Stimulated activated CD4-positive, alpha-beta T cell treated with anti-CD3 and anti-CD28 coated beads, Interleukin-2, amount 100 ng/mL, for 48 hours (primary cell): ENCODE results near the gene PLAC8L1.
"Not testable (repeated sequence)": the region's sequence is repeated elsewhere in the genome, so short reads cannot be mapped to it uniquely, and the experiment has no call there.

Experiments used
- DNase-seq, 2 donors: peaks; one replicate each; pipeline ENCODE4 v3.0.0-alpha.2; 2020

PLAC8L1 gene, protein sequence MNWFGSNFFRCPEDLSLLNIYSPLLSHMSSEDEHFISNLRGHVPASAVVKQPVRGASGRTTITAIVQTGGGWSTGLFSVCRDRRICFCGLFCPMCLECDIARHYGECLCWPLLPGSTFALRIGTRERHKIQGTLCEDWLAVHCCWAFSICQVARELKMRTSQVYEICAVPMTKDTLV

GRCh38 chr5:146105477-146105876 is at the start of gene PLAC8L1:
Gene PLAC8L1 (minus strand): TSS chr5:146105577. CDS start chr5:146104311, 1,266 bp downstream.
- DNase-seq: no peak

- DNase-seq: no peak
These were observed 46.6 kb upstream of the PLAC8L1 start for GRCh38 chr5:146151970-146152369.

DNA sequence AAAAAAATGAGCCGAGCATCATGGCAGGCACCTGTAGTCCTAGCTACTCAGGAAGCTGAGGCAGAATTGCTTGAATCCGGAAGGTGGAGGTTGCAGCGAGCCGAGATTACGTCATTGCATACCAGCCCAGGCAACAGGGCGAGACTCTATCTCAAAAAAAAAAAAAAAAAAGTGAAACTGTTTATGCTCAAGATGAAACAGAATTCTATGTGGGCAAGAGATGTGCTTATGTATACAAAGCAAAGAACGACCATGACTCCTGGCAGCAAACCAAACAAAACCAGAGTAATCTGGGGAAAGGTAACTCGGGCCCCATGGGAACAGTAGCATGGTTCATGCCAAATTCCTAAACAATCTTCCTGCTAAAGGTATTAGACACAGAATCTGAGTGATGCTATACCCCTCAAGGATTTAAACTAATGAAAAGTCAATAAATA is 32.6 kb upstream of the PLAC8L1 start:
- no peak for DNase-seq

GRCh38 chr5:146130440-146131045 is 25.2 kb upstream of the PLAC8L1 start:
- DNase-seq: no peak

GRCh38 chr5:146126068-146126467 is 20.7 kb upstream of the PLAC8L1 start:
- no peak for DNase-seq

- DNase-seq: no peak
These were observed 19.2 kb upstream of the PLAC8L1 start for GRCh38 chr5:146124580-146124979.

- DNase-seq: not testable (repeated sequence)
These were observed 16.1 kb upstream of the PLAC8L1 start for GRCh38 chr5:146121451-146121850.

DNA sequence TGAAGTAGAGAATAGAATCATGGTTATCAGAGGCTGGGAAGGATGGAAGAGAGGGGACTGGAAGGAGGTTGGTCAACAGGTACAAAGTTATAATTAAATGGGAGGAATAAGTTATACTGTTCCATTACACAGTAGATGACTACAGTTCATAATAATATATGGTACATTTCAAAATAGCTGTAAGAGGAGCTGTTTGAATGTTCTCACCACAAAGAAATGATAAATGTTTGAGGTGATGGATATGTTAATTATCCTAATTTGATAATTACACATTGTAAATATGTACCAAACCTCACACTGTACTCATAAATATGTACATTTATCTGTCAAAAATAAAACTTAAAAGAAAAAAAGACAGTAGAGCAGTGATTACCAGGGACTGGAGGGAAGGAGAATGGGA is 12.9 kb upstream of the PLAC8L1 start:
- no peak for DNase-seq

DNA sequence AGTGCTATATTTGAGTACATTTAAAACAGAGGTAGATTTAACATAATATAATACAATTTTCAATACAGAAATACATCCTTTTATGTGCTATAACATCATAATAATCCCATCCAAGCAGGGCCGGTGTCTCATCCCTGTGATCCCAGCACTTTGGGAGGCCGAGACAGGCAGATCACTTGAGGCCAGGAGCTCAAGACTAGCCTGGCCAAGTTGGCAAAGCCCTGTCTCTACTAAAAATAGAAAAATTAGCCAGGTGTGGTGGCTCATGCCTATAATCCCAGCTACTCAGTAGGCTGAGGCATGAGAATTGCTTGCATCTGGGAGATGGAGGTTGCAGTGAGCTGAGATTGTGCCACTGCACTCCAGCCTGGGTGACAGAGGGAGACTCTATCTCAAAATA is 11.8 kb upstream of the PLAC8L1 start:
- DNase-seq: not testable (repeated sequence)

DNA sequence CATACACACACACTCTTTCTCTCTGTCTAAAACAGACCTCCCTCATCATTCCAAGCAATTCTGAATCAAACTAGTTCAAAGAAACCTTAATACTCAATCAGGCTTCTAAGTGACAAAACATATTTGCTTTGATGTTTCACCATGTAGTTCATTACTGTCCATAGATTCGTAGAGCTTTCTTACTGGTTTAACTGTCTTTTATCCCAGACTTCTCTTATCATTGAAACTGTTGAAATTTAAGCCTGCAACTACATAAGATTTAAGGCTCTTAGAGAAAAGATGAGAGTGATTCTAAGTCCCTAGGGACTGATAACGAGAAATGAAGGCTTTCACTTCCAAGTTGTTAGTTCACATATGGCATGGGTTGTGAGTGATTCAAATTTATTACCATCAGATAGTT is 11.0 kb upstream of the PLAC8L1 start:
- DNase-seq: no peak

GRCh38 chr5:146112476-146112875 is 7.1 kb upstream of the PLAC8L1 start:
- no peak for DNase-seq

GRCh38 chr5:146111409-146111808 is 6.0 kb upstream of the PLAC8L1 start:
- DNase-seq: no peak

DNA sequence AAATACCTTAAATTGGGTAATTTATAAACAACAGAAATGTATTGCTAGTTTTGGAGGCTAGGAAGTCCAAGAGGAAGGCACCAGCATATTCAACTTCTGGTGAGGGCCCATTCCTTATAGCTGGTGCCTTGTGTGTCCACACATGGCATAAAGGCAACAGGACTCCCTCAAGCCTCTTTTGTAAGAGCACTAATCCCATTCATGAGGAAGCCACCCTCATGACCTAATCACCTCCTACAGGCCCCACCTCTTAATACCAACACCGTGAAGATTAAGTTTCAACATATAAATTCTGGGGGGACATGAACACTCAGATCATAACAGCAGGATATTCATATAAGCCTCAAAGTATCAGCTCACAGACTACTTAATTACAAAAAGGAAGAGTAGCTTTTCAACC is 4.0 kb upstream of the PLAC8L1 start:
- no peak for DNase-seq

DNA sequence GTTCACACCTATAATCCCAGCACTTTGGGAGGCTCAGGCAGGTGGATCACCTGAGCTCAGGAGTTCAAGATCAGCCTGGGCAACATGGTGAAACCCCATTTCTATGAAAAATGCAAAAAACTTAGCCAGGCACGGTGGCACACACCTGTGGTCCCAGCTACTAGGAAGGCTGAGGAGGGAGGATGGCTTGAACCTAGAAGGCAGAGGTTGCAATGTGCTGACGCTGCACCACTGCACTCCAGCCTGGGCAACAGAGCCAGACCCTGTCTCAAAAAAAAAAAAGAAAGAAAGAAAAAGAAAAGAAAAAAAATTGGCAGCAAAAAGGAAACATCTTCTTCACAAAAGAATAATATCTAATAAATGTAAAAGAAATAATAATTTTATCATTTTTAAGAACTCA is 3.5 kb upstream of the PLAC8L1 start:
- not testable (repeated sequence) for DNase-seq

- DNase-seq: no peak
These were observed 2.5 kb upstream of the PLAC8L1 start for GRCh38 chr5:146107901-146108300.

- no peak for DNase-seq
These were observed 1.8 kb downstream of the PLAC8L1 start for GRCh38 chr5:146103594-146103993.

DNA sequence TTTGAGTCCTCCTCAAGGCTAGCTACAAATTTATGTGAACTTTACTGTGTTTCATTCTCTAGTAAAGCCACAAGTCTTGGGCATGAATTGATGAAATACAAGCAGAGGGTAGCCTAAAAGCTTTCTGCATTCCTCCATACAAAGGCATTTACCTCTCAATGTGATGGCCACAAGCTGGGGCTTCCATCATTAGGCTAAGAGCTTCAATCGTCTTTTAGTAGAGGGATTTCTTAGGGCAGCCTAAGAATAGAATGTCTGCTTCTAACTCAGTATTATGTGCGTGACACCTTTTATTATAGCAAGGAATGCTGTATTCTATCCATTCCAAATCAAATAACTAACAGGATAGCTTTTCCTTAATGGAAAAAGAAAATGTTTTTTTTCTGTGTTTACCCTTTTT is 3.7 kb downstream of the PLAC8L1 start:
- DNase-seq: no peak

GRCh38 chr5:146098047-146098446 is 7.3 kb downstream of the PLAC8L1 start:
- no peak for DNase-seq

DNA sequence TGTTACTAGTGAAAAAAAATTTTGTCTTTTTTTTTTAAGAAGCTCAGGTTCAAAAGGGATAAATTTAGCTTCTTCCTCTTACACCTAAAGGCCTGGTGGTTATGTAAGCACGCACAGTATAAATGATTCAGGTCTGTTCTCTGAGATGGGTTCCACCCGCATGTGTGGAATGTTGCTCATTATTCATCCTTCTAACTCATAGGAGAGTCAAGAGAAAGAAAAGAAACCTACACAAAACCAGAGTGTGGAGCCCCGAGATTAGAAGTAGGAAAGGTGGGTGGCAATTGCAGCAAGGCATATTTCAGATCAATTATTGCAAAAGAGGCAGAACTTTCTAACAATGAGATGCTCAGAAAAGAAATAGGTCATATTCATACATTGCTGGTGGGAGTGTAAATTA is 13.5 kb downstream of the PLAC8L1 start:
- DNase-seq: no peak

DNA sequence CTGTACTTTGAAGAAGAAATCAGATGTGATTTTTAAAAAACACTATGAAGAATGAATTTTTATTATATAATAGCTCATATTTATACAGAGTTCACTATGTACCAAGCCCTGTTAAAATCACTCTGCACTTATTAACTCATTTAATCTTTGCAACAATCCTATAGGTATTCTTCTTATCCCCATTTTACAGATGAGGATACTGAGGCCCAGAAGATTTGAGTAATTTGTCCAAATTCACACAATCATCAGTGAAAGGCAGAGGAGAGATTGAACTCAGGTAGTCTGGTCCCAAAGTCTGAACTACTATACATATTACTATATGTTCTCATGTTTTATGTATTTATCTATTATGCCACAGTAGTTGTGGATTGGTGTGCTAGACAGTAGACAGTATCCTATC is 16.1 kb downstream of the PLAC8L1 start:
- no peak for DNase-seq

- no peak for DNase-seq
These were observed 17.3 kb downstream of the PLAC8L1 start for GRCh38 chr5:146088098-146088497.

- no peak for DNase-seq
These were observed 21.0 kb downstream of the PLAC8L1 start for GRCh38 chr5:146084376-146084775.

DNA sequence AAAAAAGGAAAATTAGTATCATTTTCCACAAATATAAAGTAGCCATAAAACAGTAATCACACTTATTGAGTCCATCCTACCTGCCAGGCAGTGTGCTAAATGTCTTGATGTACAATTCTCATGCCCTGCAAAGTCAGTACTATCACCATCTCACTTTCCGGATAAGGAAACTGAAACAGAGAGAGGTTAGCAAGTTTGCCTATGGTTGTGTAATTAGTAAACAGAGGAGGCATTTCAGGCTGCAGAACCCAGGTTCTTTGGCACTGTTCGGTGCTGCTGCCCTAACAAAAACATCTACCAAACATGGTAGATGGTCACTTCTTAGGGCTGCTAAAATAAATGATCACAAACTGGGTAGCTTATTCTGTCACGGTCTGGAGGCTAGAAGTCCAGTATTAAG is 22.6 kb downstream of the PLAC8L1 start:
- DNase-seq: no peak

DNA sequence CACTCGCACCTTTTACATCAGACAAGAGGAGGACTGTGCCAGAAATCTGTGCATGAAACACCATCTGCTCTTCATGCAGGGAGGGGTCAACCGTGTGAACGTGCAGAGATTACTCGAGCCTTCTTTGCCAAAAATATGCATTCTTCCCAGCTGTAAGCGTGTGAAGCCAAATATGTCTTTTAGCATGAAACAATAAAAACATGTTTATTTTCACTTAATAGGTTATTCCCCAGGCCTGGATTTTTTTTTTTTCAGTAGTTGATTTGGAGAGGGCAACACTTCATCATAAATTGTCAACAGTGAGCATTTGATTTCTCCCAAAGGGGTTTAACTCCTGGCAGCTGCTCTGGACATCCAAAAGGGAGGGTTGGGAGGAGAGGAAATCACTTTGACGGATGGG is 23.8 kb downstream of the PLAC8L1 start:
- no peak for DNase-seq
